Dedifferentiated amniotic fluid mesenchymal stem cell (primary cell): ENCODE measurements around the gene ZGPAT.
"Not testable (repeated sequence)": the region's sequence is repeated elsewhere in the genome, so short reads cannot be mapped to it uniquely, and the experiment has no call there.

ENCODE experiments used
- DNase-seq: peaks from one replicate; pipeline ENCODE4 v3.0.0-alpha.2; 2016; ENCODE audit errors: extremely low spot score

ZGPAT gene

DNA sequence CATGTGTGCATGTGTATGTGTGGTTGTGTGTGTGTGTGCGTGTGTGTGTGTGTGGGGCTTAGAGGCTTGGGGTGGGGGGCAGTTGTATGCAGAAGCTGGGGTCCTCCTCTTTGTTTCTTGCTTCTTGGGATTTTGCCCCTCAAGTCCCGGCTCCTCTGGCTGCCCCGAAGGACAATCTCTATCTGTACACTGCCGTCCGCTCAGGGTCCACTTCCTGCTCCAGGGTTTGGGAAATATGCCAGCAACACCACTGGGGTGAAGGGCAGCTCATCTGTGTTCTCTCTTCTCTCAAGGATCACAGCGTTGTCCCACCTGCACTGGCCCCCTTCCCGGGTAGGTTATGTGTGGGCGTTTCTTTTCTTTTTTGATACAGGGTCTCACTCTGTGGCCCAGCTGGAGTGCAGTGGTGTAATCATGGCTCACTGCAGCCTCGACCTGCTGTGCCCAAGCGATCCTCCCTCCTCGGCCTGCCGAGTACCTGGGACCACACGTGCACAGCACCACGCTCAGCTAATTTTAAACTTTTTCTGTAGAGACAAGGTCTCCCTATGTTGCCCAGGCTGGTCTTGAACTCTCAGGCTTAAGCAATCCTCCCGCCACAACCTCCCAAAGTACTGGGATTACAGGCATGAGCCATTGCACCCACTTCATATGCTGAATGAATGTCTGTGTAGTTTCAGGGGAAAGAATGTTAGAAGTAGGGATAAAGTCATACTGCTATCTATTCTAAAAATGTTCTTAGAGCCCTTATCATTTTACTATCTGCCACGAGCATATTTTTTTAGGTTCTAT, 57.4 kb downstream of the ZGPAT start:
- no peak for DNase-seq

DNA sequence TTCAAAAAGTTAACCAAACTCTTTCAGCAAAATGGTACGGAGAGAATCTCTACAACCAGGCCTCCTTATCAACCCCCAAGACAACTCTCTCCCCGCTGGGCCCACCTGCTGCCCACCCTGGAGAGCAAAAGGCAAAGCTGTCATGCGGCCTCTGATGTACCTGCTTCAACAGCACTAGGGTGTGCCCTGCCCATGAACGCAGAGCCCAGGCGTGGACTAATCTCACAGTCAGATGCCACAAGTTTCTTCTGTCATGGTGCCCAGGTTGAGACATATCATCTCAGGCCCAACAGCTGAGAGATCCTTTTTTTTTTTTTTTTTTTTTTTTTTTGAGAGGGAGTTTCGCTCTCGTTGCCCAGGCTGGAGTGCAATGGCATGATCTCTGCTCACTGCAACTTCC, 58.1 kb downstream of the ZGPAT start:
- DNase-seq, result no peak

DNA sequence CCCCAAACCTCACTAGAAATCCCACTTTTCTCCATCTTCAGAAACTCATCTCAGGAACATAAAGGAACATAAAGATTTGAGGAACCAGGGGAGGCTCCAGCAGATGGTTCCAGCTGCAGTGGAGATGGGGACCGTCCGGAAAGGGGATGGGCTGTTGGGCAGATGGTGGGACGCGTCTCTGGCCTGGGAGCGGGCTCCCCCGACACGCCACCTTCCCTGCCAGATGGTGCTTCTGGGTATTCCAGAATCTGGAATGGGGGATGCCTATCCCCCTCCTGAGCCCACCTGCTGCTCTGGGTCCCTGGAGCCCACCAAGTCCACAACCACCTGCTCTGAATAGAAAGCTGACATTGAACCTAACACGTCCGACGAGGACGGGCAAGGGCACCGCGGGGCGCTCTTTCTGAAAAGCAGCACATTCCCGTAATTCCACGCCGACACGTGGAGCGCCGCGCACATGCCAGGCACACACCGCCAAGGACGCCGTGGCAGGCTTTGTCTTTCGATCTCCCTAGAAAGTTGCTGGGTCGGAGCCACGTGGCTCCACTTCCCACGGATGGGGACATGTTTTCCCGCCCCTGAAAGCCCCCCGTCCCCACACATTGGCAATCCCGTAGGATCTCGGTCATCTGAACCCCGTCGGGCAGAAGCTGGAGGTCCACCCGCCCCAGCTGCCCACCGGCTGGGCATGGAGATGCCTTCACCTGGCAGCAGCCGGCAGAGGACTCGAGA, 59.0 kb downstream of the ZGPAT start:
- no peak for DNase-seq

DNA sequence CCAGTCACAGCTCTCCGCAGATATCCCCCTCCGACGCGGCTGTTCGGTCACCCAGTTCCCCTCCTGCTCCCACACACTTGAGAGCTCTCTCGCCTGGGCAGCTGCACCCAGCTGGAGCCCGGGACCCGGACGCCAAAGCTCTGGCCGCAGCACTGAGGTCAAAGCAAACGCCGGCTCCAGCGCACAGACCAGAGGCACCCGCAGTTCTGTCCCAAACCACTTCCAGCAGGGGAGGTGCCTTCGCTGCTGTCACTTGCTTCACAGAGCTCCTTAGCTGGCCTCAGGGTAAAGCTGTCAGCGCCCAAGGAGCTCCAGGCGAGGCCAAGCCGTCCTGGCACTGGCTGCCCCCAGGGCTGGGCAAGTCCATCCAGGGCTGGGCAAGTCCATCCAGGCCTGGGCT, 59.6 kb downstream of the ZGPAT start:
- no peak for DNase-seq

DNA sequence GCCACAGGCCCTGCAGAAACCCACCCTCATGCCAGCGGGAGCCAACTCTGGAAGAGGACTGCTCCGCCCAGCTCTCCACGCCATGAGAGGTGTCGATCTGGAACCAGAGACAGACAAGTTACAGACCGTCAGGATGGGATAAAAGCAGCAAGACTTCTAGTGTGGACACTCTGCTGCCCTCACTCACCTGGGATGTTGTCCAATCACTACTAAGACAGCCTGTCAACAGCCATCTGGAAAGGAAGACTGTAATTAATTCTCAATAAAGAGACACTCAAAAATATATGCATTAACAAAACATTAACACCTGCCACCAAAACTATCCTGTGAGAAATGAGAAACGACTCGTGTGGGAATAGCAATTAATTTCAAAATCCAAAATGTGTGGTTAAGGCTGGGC, 60.0 kb downstream of the ZGPAT start:
- no peak for DNase-seq

DNA sequence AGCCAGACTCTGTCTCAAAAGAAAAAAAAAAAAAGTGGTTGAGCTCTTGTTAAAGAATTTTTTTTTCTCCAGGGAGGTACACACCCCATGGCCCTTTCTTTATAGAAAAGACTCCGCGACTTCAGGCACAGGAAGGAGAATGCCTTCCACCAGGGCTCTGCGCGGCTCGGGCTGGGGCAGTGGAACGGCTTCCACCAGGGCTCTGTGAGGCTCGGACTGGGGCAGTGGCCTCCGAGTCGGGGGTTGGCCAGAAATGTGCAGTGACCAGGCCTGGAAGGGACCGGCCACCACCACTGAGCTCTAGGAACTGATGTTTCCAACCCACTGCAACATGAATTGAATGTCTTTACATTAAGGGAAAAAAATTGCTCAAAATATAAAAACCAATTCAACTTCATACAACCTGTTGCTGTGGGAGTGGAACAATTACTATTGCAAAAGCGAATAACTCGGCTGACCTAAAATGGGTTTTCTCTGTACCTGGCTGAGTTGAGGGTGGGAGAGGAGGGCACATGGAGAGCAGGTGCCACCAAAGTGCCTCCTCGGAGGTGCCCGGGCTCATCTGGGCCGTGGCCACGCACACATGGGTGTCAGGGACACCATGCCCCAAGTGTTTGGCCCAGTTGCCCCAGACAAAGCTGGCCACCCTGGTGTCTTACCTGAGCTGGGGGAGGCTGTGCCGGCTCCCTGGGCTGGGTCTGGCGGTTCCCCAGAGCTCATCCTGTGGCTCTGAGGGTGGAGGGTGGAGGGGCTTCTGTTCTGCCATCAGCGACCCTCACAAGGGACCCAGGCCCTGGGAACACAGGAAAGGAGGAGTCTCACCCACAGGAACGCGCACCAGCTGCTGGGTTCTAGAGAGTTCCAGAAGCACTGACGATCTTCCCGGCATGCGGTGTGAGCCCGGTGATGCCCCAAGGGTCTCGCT, 61.0 kb downstream of the ZGPAT start:
- no peak for DNase-seq

DNA sequence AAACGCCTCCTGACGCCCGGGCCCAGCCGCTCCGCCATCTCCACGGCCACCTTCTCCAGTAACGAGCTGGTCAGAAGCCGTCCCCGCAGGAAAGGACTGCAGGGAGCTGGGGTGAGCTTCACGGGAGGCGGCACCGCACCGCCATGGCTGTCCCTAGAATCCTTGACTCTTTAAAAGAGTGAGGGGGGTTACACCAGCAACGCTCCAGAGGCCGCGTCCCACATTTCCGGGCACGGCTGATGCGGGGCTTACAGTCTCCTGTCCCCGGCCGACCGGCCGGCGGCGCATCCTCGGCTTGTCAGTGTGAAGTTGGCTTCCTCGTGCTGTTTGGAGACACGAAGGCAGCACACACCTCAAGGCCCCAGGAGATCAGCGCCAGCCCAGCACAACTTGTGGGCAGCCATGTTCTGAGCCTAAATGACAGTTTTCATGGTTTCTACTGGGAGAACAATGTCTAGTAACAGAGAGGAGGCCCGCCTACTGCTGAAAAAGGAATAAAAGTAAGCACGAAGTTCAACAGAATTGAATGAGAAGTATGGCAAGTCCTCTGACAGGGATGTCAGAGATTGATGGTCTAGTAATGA, 62.1 kb downstream of the ZGPAT start:
- DNase-seq, result no peak

DNA sequence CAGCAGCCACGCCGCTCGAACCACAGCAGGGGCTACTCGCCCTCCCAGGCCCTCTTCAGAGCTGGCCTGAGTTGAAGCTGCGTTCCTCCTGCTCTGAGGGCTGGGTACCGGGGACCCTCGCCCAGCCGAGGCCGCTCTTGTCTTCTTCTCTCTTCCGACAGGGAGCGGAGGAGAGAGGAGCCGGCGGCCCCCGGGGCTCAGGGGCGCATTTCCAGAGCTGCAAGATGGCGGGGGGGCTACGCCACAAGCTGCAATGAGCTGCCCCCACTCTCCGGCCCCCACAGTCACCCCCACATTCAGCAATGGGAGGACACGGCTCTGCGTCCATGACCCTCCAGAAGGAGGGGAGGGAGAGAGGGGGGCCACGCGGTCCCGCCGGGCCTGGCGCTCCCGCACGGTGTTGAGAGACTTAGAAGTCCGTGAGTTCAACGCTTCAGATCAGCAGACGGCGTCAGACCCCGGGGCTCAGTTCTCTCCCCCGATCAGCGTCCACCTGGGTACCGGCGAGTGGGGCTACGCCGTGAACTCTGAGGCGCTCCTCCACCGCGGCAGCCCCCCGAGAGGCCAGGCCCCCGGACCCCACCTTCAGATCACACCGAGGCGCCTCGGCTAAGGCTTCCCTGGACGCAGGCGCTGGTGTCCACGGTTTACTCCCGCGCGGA, 63.3 kb downstream of the ZGPAT start:
- no peak for DNase-seq

DNA sequence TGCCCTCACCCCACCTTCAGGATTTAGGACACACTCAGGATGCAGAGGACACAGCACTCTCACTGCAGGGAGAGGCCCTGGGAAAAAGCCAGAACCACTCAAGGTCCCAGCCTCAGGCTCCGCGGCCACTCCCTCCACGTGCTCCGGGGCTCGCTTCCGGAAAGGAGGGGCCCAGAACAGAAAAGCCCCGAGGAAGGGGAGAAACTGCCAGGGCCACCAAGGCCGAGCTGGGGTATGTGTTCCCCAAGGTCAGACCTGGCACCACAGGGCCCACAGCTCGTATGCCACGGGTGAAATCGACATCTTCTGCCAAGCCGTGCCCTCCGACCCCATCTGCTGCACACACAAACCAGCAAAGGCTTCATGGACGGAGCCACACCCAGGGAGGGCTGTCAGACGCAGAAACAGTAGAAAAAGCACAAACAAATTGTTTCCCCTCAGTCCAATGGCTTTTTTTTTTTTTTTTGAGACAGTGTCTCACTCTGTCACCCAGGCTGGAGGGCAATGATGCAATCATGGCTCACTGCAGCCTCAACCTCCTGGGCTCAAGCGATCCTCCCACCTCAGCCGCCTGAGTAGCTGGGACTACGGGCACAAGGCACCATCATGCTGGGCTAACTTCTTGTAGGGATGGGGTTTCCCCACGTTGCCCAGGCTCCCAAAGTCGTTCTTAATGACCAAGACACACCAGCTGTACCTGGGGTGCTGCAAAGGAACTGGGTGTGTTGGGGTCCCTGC, 65.1 kb downstream of the ZGPAT start:
- no peak for DNase-seq

DNA sequence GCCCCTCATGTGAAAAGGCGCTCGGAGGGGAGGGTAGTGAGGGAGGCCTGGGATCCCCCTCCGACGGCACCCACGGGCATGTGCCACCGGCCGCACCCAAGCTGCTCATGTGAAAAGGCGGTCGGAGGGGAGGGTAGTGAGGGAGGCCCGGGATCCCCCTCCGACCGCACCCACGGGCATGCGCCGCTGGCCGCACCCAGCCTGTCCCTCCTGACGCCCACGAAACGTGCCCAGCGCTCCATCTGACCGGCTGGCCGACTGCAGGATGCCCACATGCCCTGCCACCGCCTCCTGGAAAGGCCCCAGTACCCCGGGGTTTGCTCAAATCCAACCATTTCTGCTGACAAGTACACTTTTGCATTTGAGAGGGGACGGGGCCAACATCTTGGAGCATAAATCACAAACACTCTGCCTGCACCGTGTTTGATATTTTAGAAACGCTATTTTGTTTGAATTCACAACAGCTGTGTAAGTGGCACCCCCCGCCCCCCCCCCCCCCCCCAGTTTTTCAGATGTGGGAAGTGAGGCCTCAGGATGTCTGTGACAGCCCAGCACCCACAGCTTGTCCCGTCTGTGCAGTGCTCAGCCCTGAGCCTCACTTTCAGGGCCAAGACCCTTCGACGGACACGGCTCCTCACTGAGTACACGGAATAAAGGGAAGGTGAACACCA, 65.9 kb downstream of the ZGPAT start:
- no peak for DNase-seq

DNA sequence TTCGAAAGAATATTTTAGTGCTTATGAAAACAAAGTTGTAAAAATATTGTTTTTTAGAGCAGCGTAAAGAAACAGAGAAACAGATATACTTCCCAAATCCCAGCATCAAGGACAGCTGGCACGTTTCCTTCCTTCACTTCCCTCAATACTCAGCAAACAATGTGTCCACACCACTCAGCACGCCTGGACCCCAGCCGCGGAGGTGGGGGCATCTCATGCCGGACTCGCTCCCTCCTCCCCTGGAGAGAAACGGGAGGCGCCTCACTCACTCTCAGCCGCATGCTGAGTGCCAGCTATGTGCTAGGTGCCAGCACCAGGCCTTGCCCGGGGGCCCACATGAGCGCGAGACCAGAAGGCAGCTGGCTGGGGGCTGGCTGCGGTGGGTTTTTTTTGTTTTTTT, 66.5 kb downstream of the ZGPAT start:
- no peak for DNase-seq

DNA sequence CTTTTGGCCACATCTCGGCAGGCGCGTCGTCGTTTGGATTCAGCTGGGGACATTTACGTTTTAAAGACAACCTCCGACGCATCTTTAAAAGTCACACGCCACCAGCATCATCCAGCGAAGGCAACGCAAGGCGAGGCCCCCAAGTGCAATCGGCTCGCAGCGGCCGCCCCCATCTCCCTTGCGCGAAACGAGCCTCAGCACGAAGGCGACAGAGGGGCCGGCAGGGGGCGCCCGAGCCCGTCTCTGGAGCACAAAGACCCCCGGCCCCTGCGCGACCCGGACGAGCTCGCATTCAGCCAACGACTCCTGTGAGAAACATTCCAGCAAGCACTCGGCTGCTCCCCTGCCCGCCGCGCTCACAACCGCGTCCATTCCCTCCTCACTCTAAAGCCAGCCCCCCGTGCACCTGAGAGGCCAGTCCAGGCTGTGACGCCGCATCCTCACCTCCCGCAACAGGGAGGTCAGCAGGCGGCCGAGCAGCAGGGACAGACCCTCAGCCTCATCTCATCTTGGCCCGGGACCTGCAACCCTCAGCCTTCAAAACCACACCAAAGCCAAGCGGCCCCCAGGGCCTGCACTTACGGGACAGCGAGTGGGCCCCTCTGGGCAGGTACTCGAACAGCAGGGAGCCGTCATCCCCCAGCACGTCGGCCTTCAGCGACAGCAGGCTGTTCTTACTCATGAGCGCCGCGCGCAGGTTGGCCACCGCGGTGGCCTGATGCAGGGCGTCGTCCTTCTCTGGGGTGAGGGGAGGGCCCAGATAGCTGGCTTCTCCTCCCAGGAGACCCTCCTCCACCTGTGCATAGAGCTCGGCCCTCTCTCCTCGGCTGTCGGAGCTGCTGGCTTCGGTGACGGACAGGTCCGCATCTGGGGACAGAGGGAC, 67.5 kb downstream of the ZGPAT start:
- DNase-seq, result peak; percentile 27

DNA sequence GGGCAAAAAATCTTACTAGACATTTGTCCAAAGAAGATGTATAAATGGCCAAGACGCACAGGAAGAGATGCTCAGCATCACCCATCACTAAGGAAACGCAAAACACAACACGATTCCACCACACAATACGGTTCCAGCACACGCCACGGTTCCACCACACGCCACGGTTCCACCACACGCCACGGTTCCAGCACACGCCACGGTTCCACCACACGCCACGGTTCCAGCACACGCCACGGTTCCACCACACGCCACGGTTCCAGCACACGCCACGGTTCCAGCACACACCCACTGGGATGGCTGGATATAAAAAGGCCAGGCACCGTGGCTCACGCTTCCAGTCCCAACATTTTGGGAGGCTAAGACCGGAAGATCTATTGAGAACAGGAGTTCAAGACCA, 69.0 kb downstream of the ZGPAT start:
- DNase-seq, result not testable (repeated sequence)

DNA sequence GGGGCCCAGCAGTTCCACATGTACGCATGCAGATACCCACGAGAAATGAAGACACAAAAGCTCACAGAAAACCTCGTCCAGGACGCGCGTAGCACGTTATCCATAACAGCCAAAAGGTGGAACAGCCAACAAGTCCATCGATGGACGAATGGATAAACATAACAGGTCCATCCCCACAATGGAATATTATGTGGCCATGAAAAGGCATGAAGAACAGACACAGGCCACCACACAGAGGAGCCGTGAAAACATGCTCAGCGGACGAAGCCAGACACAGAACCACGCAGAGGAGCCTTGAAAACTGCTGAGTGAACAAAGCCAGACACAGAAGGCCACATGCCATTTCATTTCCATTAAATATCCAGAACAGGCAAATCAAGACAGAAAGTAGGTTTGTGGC, 69.8 kb downstream of the ZGPAT start:
- DNase-seq, result no peak

DNA sequence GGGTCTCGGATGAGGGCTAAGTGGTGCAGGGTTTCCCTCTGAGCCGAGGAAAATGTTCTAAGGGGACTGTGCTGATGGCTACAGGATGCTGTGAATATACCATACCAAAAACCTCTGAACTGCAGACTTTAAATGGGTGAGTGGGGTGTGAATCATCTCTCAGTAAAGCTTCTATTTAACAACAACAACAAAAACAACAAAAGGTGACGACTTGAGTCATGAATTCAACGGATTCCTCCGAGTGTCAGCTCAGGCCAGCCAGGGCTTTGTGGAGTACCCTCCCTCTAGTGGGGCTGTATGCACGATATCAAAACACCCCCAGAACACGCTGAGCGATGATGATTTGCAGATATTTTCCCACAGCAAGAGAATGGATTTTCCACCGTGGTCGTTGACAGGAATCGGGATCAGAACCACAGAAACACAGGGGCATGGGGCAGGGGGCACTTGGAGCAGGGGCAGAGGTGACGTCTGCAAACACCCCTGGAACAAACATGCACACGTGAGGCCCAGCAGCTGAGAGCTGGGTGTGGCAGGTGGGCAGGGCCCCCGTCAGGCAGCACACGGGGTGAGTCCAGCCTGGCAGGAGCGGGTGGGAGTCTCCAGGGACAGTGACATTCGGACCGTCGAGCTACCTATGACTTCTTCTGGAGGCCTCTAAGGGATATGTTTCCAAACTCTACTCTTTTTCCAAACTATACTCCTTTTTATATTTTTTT, 70.4 kb downstream of the ZGPAT start:
- DNase-seq, result no peak

DNA sequence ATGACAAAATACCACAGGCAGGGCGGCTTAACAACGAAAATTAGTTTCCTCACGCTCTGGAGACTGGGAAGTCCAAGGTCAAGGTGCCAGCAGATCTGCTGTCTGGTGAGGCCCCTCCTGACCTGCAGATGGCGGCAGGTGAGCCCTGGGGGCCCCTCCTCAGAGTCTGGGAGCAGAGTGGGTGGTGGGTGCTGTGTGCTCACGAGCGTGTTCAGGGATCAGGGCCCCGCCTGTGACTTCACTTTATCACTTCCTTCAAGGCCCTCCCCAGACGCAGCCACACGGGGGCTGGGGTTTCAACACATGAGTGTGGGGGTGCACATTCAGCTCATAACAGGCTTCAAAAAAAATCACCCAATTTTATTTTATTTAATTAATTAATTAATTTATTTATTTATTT, 71.0 kb downstream of the ZGPAT start:
- no peak for DNase-seq

DNA sequence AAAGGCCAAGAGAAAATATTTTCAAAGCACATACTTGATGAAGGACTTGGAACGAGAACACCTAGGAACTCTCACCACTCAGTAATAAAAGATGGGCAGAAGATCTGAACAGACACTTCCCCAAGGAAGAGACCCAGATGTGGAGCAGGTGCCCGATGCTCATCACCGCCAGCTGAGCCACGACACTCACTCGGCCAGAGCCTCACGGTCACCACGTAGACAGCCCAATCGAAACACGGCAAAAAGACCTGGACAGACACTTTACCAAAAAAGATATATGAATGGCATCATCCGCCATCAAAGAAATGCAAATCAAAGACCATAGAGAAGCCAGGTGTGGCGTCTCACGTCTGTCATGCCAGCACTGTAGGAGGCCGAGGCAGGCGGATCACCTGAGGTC, 73.3 kb downstream of the ZGPAT start:
- DNase-seq, result no peak

DNA sequence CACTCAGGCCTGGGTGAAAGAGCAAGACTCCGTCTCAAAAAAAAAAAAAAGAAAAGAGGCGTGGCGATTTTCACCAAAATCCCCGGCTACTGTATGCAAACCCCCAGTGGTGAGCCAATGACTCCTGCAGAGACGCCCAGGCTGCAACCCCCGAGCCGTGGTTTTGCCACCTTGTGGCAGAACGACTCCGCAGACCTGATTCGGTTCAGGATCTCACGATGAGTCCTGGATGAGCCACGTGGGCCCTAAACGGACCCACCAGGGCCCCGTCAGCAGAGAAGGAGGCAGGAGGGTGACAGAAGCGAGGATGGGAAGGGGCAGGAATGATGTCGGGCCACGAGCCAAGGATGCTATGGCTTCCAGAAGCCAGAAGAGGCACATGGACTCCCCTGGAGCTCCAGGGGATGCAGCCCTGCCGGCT, 74.2 kb downstream of the ZGPAT start:
- DNase-seq, result no peak
